Left lung (tissue), 10 donors: ENCODE data around the gene NINL. TPM values are rescaled to one million over a fixed set of nuclear protein-coding genes. Genes with fewer than 3 reads are reported as not detected.
"Not testable (repeated sequence)": the region's sequence is repeated elsewhere in the genome, so short reads cannot be mapped to it uniquely, and the experiment has no call there.

Experiments
- ATAC-seq: fragments of 200-7000 bp; cut with Tn5 transposase; one replicate; pipeline ENCODE4 v1.9.1; 2020; ENCODE audit warnings: moderate library complexity
- DNase-seq, 4 donors: peaks; one replicate each; pipeline ENCODE4 v3.0.0-alpha.2; 2013 to 2020
- H3K27ac ChIP-seq, 2 donors: fragments of 200-600 bp; sonication (generic) in 1 of 2; one replicate each; pipeline versions ENCODE4 v1.5.0 to v1.8.0; 2020 to 2021
- H3K27me3 ChIP-seq, 2 donors: fragments of 200-600 bp; sonication (generic) in 1 of 2; one replicate each; pipeline versions ENCODE4 v1.5.0 to v1.8.0; 2020 to 2021
- H3K36me3 ChIP-seq, 2 donors: fragments of 200-600 bp; sonication (generic) in 1 of 2; one replicate each; pipeline versions ENCODE4 v1.5.0 to v1.8.0; 2020 to 2021
- H3K4me1 ChIP-seq, 2 donors: fragments of 200-600 bp; one replicate each; pipeline ENCODE4 v1.8.0; 2021
- H3K4me3 ChIP-seq, 2 donors: fragments of 200-600 bp; sonication (generic) in 1 of 2; one replicate each; pipeline versions ENCODE4 v1.5.0 to v1.8.0; 2020 to 2021; ENCODE audit warnings: mild to moderate bottlenecking in 1 of 2
- H3K9me3 ChIP-seq, 2 donors: fragments of 200-600 bp; sonication (generic) in 1 of 2; one replicate each; pipeline versions ENCODE4 v1.5.0 to v1.8.0; 2020 to 2021
- intact Hi-C, 2 donors: fragments of 100-400 bp; cut with DNase I; formaldehyde crosslinking; loops; one replicate each; pipeline versions ENCODE4 v1.11.2 to v1.14.2; 2022
- polyA plus RNA-seq, 6 donors: library from polyadenylated mRNA; unstranded; fragments of 120-200 nt; gene quantifications; one replicate each; pipeline ENCODE4 v1.2.1, GENCODE V29; 2013; ENCODE audit not compliant: insufficient read length in 6 of 6
- total RNA-seq, 2 donors: library from RNA; stranded (reverse); fragmentation: NEBNext Ultra II Directional; extraction: Animal tissue kit (Norgen Biotek cat#: 25700); gene quantifications; one replicate each; pipeline ENCODE4 v1.2.1, GENCODE V29; 2021
- TF ChIP-seq, protein P1 (sequence below), 2 donors: fragments of 200-600 bp; sonication (generic) in 1 of 2; IDR thresholded peaks; one replicate each; pipeline versions ENCODE4 v1.5.0 to v1.8.0; 2021; ENCODE audit warnings: antibody characterized with exemption in 2 of 2
- donor health status: DM: no; HTN: yes; CAD: no.
- donor health status: DM: no; HTN: no; CAD: no.

Gene NINL
- total and polyA plus RNA-seq, 8 donors: 9.6 to 78.8 (median 67.8) TPM

DNA sequence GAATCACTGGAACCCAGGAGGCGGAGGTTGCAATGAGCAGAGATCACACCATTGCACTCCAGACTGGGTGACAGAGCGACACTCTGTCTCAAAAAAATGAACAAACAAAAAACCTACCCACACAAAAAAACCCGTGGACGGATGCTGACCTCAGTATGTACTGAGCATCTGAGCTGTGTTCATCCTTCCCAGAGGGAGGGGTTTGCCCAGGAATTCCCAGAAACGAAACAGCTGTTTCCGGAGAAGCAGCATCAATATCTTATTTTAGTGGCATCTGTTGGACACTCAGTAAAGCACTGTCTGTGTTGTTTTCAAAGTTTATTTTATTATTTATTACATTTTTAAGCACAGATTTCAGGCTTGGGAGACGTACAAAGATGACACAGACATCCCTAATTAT is 19.8 kb upstream of the NINL start:
- ATAC-seq: no peak

GRCh38 chr20:25604611-25605010 is 19.3 kb upstream of the NINL start:
- DNase-seq: no peak
- no peaks in the 10 kb centered on the region for H3K4me1 ChIP-seq
- no peak overlapping the region for H3K27ac ChIP-seq
- intact Hi-C loops: no loop called here
- no peaks in the 10 kb centered on the region for H3K27me3 ChIP-seq
- no peak overlapping the region for H3K4me3 ChIP-seq
- no peaks in the 10 kb centered on the region for H3K9me3 ChIP-seq
- ATAC-seq: no peak
- TF ChIP-seq, protein P1, sequence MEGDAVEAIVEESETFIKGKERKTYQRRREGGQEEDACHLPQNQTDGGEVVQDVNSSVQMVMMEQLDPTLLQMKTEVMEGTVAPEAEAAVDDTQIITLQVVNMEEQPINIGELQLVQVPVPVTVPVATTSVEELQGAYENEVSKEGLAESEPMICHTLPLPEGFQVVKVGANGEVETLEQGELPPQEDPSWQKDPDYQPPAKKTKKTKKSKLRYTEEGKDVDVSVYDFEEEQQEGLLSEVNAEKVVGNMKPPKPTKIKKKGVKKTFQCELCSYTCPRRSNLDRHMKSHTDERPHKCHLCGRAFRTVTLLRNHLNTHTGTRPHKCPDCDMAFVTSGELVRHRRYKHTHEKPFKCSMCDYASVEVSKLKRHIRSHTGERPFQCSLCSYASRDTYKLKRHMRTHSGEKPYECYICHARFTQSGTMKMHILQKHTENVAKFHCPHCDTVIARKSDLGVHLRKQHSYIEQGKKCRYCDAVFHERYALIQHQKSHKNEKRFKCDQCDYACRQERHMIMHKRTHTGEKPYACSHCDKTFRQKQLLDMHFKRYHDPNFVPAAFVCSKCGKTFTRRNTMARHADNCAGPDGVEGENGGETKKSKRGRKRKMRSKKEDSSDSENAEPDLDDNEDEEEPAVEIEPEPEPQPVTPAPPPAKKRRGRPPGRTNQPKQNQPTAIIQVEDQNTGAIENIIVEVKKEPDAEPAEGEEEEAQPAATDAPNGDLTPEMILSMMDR (IDR thresholded peaks at IDR 0.05): no peak
- no peaks in the 10 kb centered on the region for H3K36me3 ChIP-seq

More for the DNA sequence above, 19.8 kb upstream of the NINL start:
- no peaks in the 10 kb centered on the region for H3K9me3 ChIP-seq
- H3K27ac ChIP-seq: no peak overlapping the region
- H3K4me1 ChIP-seq: no peaks in the 10 kb centered on the region
- no peaks in the 10 kb centered on the region for H3K36me3 ChIP-seq
- intact Hi-C loops: no loop called here
- TF ChIP-seq, protein P1 (IDR thresholded peaks at IDR 0.05): no peak
- no peak overlapping the region for H3K4me3 ChIP-seq
- no peak for DNase-seq
- no peaks in the 10 kb centered on the region for H3K27me3 ChIP-seq

GRCh38 chr20:25602914-25603309 is 17.6 kb upstream of the NINL start:
- intact Hi-C loops: not testable (repeated sequence)

DNA sequence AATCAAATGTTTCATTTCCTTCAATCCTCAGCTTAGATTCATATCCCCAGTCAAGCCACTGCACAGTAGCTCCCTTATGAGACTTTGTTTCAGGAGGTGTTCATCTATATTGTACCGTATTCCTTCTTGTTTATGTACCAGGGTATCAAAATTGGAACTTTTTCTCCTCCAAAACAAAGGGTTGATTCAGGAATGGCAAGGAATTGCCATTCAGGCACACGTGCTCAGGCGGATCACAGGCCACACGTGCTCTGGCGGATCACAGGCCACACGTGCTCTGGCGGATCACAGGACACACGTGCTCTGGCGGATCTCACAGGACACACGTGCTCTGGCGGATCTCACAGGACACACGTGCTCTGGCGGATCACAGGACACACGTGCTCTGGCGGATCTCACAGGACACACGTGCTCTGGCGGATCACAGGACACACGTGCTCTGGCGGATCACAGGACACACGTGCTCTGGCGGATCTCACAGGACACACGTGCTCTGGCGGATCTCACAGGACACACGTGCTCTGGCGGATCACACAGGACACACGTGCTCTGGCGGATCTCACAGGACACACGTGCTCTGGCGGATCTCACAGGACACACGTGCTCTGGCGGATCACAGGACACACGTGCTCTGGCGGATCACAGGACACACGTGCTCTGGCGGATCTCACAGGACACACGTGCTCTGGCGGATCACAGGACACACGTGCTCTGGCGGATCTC is 17.0 kb upstream of the NINL start:
- DNase-seq, H3K4me1 ChIP-seq, H3K9me3 ChIP-seq, H3K4me3 ChIP-seq, ATAC-seq, intact Hi-C loops, H3K36me3 ChIP-seq, H3K27me3 ChIP-seq, H3K27ac ChIP-seq: not testable (repeated sequence)

More at GRCh38 chr20:25602914-25603309, 17.6 kb upstream of the NINL start:
- not testable (repeated sequence) for H3K9me3 ChIP-seq, H3K27me3 ChIP-seq, H3K4me1 ChIP-seq, H3K27ac ChIP-seq, H3K4me3 ChIP-seq, H3K36me3 ChIP-seq, ATAC-seq, DNase-seq

GRCh38 chr20:25601659-25602058 is 16.3 kb upstream of the NINL start:
- no peaks in the 10 kb centered on the region for H3K27me3 ChIP-seq
- TF ChIP-seq, protein P1 (IDR thresholded peaks at IDR 0.05): no peak
- intact Hi-C loops: no loop called here
- no peak overlapping the region for H3K27ac ChIP-seq
- no peak for DNase-seq
- no peak overlapping the region for H3K4me3 ChIP-seq
- no peak for ATAC-seq
- H3K36me3 ChIP-seq: no peaks in the 10 kb centered on the region
- no peaks in the 10 kb centered on the region for H3K4me1 ChIP-seq
- H3K9me3 ChIP-seq: no peaks in the 10 kb centered on the region

GRCh38 chr20:25600632-25601031 is 15.3 kb upstream of the NINL start:
- no peak for ATAC-seq
- intact Hi-C loops: no loop called here
- no peaks in the 10 kb centered on the region for H3K36me3 ChIP-seq
- H3K4me3 ChIP-seq: no peak overlapping the region
- TF ChIP-seq, protein P1 (IDR thresholded peaks at IDR 0.05): no peak
- H3K4me1 ChIP-seq: no peaks in the 10 kb centered on the region
- H3K27me3 ChIP-seq: no peaks in the 10 kb centered on the region
- H3K27ac ChIP-seq: no peak overlapping the region
- no peaks in the 10 kb centered on the region for H3K9me3 ChIP-seq
- DNase-seq: no peak
